GM12892 (cell line): Measurements from ENCODE around the gene RNASE9.
"Not testable (repeated sequence)": the region's sequence is repeated elsewhere in the genome, so short reads cannot be mapped to it uniquely, and the experiment has no call there.

Experiments
- DNase-seq: peaks from one replicate; pipeline ENCODE4 v3.0.0; 2011; ENCODE audit not compliant: insufficient read length
- FAIRE-seq: peaks from 2 replicates; lab custom pipeline; 2011; peaks lifted over from hg19 to GRCh38; lab: Jason Lieb, UNC
- POLR2A ChIP-seq: IDR thresholded peaks from 2 replicates; pipeline ENCODE4 v1.6.1; 2011; ENCODE audit warnings: low read depth, low read length, control low read depth
- POLR2AphosphoS5 ChIP-seq: IDR thresholded peaks from 2 replicates; pipeline ENCODE4 v1.6.1; 2011; ENCODE audit warnings: low read depth, low read length, control low read depth
- TAF1 ChIP-seq: IDR thresholded peaks from 2 replicates; pipeline ENCODE4 v1.6.1; 2011; ENCODE audit warnings: low read depth, mild to moderate bottlenecking, control low read depth, low read length, borderline replicate concordance

Gene RNASE9

DNA sequence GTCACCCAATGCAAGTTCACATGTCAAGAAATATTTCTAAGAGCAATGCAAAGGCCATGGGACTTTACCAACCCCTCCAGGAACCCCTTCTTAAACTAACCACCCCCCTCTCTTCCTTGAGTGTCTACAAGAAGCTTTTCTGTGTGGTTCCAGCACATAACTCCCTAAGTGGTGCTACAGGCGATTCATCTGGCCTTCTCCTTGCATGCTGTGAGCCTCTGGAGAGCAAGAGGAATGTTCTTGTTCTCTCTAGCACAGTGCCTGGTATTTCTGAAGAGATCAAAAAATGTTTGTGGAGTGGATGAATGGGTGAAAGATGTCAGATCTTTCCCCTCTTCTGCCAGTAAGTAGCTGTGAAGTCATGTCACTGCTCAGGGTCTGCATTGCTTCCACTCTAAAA, 36.3 kb upstream of the RNASE9 start:
- no peak for FAIRE-seq
- TF ChIP-seq POLR2A (no peak), TAF1 (no peak), POLR2AphosphoS5 (no peak)
- no peak for DNase-seq

DNA sequence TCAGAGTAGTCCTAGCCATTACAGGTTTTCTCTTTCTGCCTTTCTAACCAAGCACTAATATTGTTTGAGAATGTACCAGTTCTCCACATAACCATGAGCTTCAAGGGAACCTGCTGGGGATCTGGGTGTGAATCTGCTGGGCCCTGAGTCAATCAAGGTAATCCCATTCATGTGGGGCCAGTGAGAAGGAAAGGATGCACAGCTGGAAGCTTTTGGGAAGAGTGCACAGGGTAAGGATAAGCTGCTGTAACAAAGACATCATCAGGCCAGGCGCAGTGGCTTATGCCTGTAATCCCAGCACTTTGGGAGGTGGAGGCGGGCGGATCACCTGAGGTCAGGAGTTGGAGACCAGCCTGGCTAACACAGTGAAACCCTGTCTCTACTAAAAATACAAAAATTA, 34.9 kb upstream of the RNASE9 start:
- FAIRE-seq = not testable (repeated sequence)

DNA sequence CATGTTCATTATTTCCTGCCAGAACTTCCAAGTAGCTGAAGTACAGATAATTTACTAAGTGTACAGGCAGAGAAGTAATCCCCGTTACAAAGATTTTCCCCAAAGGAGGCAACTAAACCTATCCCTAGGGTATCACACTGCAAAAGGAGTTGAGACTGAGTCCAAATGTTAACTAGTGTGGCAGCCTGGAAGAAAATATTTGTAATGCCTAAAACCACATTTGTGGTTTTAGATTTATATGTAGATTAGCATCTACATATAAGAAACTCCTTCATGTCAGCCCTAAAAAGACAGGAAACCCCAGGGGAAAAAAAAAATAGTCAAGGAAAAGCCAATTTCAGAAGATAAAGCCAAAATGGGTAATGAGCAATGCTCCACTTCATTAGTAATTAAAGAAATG, 31.7 kb upstream of the RNASE9 start:
- FAIRE-seq = no peak
- no peak for DNase-seq
- TF ChIP-seq POLR2A (no peak), POLR2AphosphoS5 (no peak), TAF1 (no peak)

More for the DNA sequence above, 34.9 kb upstream of the RNASE9 start:
- DNase-seq = not testable (repeated sequence)

DNA sequence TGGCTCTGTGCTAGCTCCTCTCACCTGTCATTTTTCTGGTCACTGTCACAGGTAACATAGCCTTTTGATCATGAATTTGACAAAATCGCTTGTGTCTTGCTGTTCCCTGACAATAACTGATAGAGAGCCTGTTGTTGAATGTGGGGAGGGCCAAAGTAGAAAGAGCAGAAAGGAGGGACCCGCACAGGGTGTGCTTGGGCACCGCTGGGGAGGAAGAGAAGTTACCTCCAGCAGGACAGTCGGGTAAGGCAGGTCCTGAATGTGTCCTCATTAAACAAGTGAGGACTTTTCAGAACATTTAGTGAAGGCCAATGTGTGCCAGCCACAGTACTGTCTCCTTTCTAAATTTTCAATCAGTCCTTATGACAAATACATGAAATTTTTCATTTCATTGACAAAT, 30.4 kb upstream of the RNASE9 start, which contains the start of gene RNASE12:
Gene RNASE12 (minus strand): TSS at position 142 of the 400 bp plus-strand sequence. CDS start 653 bp downstream, outside the sequence.
- DNase-seq (no peak), FAIRE-seq (no peak)
- TF ChIP-seq POLR2A = no peak
- TF ChIP-seq TAF1 = no peak
- no peak for TF ChIP-seq POLR2AphosphoS5

DNA sequence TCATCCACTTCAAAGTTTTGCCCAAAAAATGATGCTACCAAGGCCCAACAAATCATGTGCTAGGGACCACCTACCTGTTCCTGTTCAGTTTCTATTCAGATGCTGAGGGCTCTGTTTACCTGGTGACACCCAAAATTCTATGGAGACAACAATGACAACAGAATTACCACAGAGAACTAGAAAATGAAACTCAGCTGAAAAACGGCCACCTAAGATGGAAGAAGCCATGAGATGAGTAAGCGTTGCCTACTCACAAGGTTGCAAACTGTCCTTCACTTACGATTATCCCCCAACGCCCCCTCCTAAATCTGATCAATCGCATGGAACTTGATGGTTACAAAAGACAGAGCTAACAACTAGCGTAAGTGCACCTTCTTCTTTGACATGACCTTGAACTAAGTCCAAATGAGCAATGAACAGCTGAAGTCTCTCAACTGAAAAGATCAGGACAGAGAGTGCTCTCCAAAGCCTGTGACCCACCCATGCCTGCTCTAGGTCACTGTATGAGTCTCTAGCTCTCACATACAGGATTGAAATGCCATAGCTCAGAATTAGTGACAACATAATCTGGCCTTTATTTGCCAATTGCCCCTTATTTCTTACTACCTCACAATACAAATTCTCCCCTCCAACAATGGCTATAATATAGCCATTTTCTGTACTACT, 26.8 kb upstream of the RNASE9 start, which contains the start of gene RNASE11:
Gene RNASE11 (minus strand): TSS at position 513 of the 666 bp plus-strand sequence.
- no peak for TF ChIP-seq POLR2A
- TF ChIP-seq TAF1 = no peak
- TF ChIP-seq POLR2AphosphoS5 = no peak
- no peak for FAIRE-seq

DNA sequence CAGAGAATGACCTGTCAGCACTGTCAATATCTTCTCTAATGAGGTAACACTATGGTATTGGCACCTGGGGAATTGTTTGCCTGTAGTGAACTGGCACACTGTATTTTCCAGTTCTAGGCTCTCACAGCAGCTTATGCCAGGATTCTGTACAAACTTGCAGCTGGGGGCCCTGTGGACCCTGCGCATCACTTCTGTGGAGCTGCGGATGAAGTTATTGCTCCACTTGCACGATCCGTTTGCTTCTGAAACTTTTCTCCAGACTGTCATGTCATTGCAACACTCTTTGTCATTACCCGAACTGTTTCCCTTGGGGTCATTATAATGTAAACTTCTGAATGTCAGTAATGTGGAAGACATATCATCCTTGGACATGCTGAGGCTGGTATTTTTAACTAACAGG, 23.1 kb upstream of the RNASE9 start:
- no peak for TF ChIP-seq POLR2AphosphoS5
- no peak for TF ChIP-seq TAF1
- DNase-seq (no peak), FAIRE-seq (no peak)

More for the DNA sequence above, 26.8 kb upstream of the RNASE9 start, which contains the start of gene RNASE11:
- no peak for DNase-seq

DNA sequence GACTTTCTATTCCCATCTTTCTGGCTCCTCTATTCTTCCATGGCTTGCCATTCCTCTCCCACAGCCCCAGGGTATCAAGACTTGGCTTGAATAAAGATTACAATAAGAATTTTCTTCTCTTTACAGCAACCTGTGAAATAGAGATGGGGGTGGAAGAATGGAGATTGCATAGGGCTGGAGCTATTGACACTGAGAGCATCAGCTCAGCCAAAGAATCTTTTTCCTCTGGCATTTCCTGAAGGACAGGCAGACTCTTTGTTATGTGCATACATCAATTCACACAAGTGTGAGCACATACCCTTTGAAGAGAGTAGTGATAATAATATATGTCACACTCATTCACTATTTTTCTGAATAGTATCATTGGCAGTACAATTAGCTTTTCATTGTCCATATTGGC, 22.3 kb upstream of the RNASE9 start:
- TF ChIP-seq POLR2AphosphoS5 = no peak
- no peak for TF ChIP-seq POLR2A
- no peak for TF ChIP-seq TAF1
- FAIRE-seq = no peak
- DNase-seq = no peak

DNA sequence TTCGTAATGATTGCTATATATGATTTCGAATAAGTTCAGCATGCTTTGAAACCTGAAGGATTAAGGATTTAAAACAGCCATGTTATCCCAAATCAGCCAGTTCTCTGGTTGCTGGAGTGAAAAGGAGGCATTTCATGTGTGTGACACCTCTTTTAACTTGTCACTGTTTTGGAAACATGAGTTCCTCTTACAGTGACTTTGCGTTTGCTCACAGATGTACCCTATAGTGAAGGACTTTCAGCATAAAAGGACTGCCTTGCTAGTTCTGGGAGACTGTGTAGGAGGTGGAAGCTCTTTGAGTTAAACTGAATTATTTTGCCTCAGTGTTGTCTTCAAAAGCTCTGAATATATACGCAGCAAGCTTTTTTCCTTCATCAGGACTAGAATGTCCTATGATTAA, 19.4 kb upstream of the RNASE9 start:
- DNase-seq (no peak), FAIRE-seq (no peak)
- TF ChIP-seq POLR2AphosphoS5 (no peak), TAF1 (no peak), POLR2A (no peak)

DNA sequence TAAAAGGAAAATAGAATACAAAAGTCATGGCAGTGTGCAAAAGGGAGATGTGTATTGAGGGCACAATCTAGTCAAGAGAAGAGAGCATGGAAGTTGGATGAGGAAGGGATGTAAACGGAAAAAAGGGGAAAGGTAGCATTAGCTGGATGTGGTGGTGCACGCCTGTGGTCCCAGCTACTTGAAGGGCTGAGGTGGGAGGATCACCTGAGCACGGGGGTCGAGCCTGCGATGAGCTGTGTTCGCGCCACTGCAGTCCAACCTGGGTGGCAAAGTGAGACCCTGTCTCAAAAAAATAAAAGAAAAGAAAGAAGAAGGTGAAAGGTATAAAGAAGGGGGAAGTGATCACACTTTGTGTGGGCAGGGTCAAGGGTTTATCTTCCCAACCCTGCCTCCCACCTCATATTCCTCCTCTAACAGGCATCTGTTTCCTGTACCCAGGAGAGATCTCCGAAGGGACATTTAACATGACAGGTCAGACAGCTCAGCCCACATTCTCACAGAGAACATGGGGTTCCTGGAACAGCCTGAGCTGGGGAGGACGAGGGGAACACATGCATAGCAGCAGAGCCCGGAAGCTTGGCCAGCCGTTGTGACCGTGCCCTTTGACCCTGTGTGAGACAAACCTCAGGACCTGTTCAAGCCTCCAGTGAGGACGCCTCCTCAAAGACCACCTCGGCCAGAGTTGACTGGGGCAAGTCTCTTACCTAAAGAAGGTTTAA, 18.1 kb upstream of the RNASE9 start:
- no peak for DNase-seq
- no peak for TF ChIP-seq POLR2AphosphoS5
- TF ChIP-seq POLR2A = no peak
- no peak for TF ChIP-seq TAF1
- FAIRE-seq = no peak

DNA sequence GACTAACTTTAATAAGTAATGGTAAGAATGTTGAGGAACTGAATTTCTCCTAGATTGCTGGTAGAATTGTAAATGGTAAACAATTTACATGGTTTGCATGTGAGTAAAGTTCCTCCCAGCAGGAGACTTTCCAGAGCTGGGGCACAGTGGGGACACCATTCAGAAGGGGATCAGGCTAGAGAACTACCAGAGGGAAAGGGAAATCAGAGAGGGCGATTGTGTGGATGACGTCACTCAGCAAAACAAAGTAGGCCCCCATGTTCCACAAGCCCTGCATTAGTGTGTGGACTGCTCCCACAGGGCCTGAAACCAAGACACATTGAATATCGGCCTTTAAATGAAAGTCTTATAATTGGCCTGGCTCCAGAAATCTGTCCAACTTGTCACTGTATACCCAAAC, 17.5 kb upstream of the RNASE9 start:
- TF ChIP-seq POLR2A = no peak
- no peak for TF ChIP-seq TAF1
- no peak for TF ChIP-seq POLR2AphosphoS5
- FAIRE-seq (no peak), DNase-seq (no peak)

DNA sequence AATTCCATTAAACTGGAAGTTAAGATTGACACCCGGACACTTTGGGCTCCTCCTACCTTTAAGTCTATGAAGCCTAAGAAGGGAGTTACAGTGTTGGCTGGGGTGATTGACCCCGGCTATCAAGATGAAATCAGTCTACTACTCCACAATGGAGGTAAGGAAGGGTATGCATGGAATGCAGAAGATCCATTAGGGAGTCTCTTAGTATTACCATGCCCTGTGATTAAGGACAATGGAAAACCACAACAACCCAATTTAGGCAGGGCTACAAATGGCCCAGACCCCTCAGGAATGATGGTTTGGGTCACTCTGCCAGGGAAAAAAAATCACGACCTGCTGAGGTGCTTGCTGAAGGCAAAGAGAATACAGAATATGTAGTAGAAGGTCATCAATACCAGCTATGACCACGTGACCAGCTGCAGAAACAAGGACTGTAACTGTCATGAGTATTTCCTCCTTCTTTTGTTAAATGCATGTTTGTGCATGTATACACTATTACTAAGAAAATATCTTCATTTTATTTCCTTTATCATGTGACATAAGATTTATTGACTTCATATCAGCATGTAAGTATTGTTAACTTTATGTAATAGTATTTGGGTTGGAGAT, 11.6 kb upstream of the RNASE9 start:
- DNase-seq, FAIRE-seq: not testable (repeated sequence)

DNA sequence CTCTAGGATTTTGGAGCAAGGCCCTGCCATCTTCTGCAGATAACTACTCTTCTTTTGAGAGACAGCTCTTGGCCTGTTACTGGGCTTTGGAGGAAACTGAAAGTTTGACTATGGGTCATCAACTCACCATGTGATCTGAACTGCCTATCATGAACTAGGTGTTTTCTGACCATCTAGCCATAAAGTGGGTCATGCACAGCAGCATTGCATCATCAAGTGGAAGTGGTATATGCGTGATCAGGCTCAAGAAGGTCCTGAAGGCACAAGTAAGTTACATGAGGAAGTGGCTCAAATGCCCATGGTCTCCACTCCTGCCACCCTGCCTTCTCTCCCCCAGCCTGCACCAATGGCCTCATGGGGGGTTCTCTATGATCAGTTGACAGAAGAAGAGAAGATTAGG, 9.9 kb upstream of the RNASE9 start:
- not testable (repeated sequence) for DNase-seq, FAIRE-seq

DNA sequence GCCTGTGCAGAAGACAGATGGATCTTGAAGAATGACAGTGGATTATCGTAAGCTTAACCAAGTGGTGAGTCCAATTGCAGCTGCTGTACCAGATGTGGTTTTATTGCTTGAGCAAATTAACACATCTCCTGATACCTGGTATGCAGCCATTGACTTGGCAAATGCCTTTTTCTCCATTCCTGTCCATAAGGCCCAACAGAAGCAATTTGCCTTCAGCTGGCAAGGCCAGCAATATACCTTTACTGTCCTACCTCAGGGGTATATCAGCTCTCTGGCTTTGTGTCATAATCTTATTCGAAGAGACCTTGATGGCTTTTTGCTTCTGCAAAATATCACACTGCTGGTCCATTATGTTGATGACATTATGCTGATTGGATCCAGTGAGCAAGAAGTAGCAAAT, 9.0 kb upstream of the RNASE9 start:
- not testable (repeated sequence) for FAIRE-seq, DNase-seq
